Suprapubic skin (tissue), 4 donors: ENCODE measurements around the gene ELOB.

Experiments used
- CTCF ChIP-seq, 2 donors: fragments of 200-600 bp in 1 of 2; fragments of 450-650 bp in 1 of 2; sonication (generic) in 1 of 2; IDR thresholded peaks; one replicate each; pipeline ENCODE4 v1.5.1; 2016 to 2019; ENCODE audit warnings: antibody characterized with exemption in 2 of 2, mild to moderate bottlenecking in 1 of 2, moderate library complexity in 1 of 2
- EP300 ChIP-seq: sonication (generic); formaldehyde crosslinking; IDR thresholded peaks from one replicate; pipeline ENCODE4 v1.6.1; 2017; ENCODE audit warnings: antibody characterized with exemption
- POLR2A ChIP-seq, 2 donors: fragments of 450-650 bp; IDR thresholded peaks; one replicate each; pipeline ENCODE4 v1.6.1; 2017; ENCODE audit warnings: antibody characterized with exemption in 2 of 2, mild to moderate bottlenecking in 2 of 2, moderate library complexity in 2 of 2
- POLR2AphosphoS5 ChIP-seq, 3 donors: sonication (generic); formaldehyde crosslinking; IDR thresholded peaks; one replicate each; pipeline ENCODE4 v1.6.1; 2017; ENCODE audit warnings: antibody characterized with exemption in 3 of 3

GRCh38 chr16:2765462-2766404 is 11.3 kb downstream of the ELOB start:
- no peak for TF ChIP-seq POLR2A (IDR thresholded peaks at IDR 0.05)
- TF ChIP-seq EP300, result no peak
- no peak for TF ChIP-seq CTCF (IDR thresholded peaks at IDR 0.05)
- no peak for TF ChIP-seq POLR2AphosphoS5 (IDR thresholded peaks at IDR 0.05)
